DND-41 (cell line): ENCODE data around the gene SLC44A3.

Experiments
- EZH2 ChIP-seq: IDR thresholded peaks from 3 replicates; pipeline ENCODE4 v1.6.1; 2012; ENCODE audit warnings: borderline replicate concordance, low read depth, mild to moderate bottlenecking, moderate library complexity, low read length, inconsistent platforms; ENCODE audit not compliant: severe bottlenecking
- TF ChIP-seq, protein P1 (sequence below): IDR thresholded peaks from 2 replicates; pipeline ENCODE4 v1.5.1; 2012; ENCODE audit warnings: borderline replicate concordance, low read length, moderate library complexity, mild to moderate bottlenecking; ENCODE audit not compliant: poor library complexity, severe bottlenecking; ENCODE audit errors: extremely low read depth

DNA sequence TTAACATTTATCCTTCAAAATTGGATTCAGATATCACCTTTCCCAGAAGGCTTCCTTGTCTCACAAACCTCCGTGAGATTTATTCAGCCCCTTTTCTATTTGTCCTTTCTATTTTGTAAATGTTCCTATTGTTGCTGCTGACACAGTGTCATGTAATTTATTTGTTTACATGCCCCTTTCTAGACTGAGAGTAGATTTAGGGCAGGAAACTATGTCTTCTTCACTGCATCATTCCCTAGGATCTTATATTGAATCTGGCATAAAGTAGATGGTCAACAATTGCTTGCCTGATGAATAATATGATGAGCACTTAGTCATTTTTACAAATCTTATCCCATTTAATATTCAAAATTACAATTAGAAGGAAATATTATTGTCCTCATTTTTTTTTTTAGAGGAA lies 114.9 kb downstream of the SLC44A3 start:
- TF ChIP-seq, protein P1, sequence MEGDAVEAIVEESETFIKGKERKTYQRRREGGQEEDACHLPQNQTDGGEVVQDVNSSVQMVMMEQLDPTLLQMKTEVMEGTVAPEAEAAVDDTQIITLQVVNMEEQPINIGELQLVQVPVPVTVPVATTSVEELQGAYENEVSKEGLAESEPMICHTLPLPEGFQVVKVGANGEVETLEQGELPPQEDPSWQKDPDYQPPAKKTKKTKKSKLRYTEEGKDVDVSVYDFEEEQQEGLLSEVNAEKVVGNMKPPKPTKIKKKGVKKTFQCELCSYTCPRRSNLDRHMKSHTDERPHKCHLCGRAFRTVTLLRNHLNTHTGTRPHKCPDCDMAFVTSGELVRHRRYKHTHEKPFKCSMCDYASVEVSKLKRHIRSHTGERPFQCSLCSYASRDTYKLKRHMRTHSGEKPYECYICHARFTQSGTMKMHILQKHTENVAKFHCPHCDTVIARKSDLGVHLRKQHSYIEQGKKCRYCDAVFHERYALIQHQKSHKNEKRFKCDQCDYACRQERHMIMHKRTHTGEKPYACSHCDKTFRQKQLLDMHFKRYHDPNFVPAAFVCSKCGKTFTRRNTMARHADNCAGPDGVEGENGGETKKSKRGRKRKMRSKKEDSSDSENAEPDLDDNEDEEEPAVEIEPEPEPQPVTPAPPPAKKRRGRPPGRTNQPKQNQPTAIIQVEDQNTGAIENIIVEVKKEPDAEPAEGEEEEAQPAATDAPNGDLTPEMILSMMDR, result no peak
- TF ChIP-seq EZH2, result no peak
